ENCODE results near the gene LAT. TPM values are rescaled to one million over a fixed set of nuclear protein-coding genes. Genes with fewer than 3 reads are reported as not detected.

The LAT gene
- total and polyA plus RNA-seq, 2 of the 13 experiments (the other 11 are each of a cell fraction or from before 2014, with no cell fraction given), result 2.0 to 3.0 TPM

DNA sequence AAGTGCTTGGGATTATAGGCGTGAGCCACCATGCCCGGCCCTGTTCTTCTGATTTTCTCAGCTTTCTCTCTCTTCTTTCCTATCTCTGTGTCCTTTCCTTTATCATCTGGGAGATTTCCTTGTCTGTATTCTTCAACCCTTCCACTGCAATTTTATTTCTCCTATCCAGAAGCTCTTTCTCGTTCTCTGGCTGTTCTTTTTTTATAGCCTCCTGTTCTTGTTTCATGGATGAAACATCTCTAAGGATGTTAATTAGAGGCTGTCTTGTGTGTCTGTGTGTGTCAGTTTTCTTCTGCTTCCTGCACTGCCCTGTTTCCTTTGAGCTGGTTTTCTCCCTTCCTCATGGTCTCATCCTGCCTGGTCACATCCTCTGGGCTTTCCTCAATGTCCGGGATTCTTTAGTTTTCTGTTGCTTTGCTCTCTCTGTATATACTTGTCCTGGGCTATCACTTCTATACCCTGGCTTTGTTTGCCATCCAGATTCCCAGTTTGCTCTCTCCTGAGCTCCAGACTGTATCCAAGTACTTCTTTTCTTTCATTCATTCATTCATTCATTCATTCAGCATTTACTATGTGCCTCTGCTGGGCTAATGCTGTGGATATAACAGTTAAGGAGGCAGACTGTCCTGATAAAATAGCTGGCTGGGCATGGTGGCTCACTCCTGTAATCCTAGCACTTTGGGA lies 2.5 kb downstream of the LAT start:
- Histone ChIP-seq H3K4me2 (ENCODE audit: low read depth, low read length) (no peak overlapping the region), H3K9ac (ENCODE audit: insufficient read depth, low read depth, low read length) (no peak overlapping the region), H3K79me2 (ENCODE audit: insufficient read depth, low read length) (no peaks in the 10 kb centered on the region), H4K20me1 (ENCODE audit: insufficient read depth, low read length) (no peaks in the 10 kb centered on the region), H3K36me3 (replicated peaks in 1 of 2; ENCODE audit: control insufficient read depth in 1 of 2, insufficient read depth in 2 of 2, low read length in 2 of 2) (peaks cover 10 to 28% of the 10 kb centered on the region in 2 experiments; a peak in 4 of 5 replicates), H3K4me3 (replicated peaks in 1 of 3; ENCODE audit: insufficient read depth in 1 of 3, low read depth in 2 of 3, low read length in 3 of 3) (no peak overlapping the region), H2AFZ (ENCODE audit: low read length) (no peak overlapping the region), H3K27ac (ENCODE audit: extremely low read length, insufficient read depth, low read length) (no peak overlapping the region), H3K27me3 (ENCODE audit: control insufficient read depth in 1 of 2, insufficient read depth in 2 of 2, low read length in 2 of 2) (no peaks in the 10 kb centered on the region), H3K9me3 (ENCODE audit: low read length) (no peaks in the 10 kb centered on the region), H3K4me1 (ENCODE audit: insufficient read depth, low read length) (peaks cover 8% of the 10 kb centered on the region)
- WGBS (ENCODE audit: low lambda C conversion rate), result 95% methylated on average over 4 of the region's 4 CpGs
- intact Hi-C loops (cut with micrococcal nuclease; ENCODE audit: unreplicated experiment) (no loop called here), in situ Hi-C loops (cut with HindIII; ENCODE audit: extremely low pct_ligation_motif_present, low pct_unique_long_range_greater_than_20kb) (no loop called here)
- TF ChIP-seq FIP1L1 (IDR thresholded peaks at IDR 0.05; ENCODE audit: borderline replicate concordance, insufficient read depth, low read depth, low read length), result no peak
- TF ChIP-seq TBX2 (CRISPR knock-in tag; IDR thresholded peaks at IDR 0.05; ENCODE audit: borderline replicate concordance), result no peak
- no peak for TF ChIP-seq KAT8 (CRISPR knock-in tag; IDR thresholded peaks at IDR 0.05)
- no peak for TF ChIP-seq ZNF660 (CRISPR knock-in tag; IDR thresholded peaks at IDR 0.05; ENCODE audit: borderline replicate concordance, low read depth)
- TF ChIP-seq, protein P1, sequence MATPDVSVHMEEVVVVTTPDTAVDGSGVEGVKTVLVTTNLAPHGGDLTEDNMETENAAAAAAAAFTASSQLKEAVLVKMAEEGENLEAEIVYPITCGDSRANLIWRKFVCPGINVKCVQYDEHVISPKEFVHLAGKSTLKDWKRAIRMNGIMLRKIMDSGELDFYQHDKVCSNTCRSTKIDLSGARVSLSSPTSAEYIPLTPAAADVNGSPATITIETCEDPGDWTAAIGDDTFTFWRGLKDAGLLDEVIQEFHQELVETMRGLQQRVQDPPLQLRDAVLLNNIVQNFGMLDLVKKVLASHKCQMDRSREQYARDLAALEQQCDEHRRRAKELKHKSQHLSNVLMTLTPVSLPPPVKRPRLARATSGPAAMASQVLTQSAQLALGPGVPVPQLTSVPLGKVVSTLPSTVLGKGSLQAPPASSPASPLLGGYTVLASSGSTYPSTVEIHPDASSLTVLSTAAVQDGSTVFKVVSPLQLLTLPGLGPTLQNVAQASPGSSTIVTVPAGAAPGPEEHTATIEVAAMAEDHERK (CRISPR knock-in tag; IDR thresholded peaks at IDR 0.05; ENCODE audit: low read depth), result no peak
- TF ChIP-seq ZNF430 (CRISPR knock-in tag; IDR thresholded peaks at IDR 0.05), result no peak
- TF ChIP-seq, protein P2, sequence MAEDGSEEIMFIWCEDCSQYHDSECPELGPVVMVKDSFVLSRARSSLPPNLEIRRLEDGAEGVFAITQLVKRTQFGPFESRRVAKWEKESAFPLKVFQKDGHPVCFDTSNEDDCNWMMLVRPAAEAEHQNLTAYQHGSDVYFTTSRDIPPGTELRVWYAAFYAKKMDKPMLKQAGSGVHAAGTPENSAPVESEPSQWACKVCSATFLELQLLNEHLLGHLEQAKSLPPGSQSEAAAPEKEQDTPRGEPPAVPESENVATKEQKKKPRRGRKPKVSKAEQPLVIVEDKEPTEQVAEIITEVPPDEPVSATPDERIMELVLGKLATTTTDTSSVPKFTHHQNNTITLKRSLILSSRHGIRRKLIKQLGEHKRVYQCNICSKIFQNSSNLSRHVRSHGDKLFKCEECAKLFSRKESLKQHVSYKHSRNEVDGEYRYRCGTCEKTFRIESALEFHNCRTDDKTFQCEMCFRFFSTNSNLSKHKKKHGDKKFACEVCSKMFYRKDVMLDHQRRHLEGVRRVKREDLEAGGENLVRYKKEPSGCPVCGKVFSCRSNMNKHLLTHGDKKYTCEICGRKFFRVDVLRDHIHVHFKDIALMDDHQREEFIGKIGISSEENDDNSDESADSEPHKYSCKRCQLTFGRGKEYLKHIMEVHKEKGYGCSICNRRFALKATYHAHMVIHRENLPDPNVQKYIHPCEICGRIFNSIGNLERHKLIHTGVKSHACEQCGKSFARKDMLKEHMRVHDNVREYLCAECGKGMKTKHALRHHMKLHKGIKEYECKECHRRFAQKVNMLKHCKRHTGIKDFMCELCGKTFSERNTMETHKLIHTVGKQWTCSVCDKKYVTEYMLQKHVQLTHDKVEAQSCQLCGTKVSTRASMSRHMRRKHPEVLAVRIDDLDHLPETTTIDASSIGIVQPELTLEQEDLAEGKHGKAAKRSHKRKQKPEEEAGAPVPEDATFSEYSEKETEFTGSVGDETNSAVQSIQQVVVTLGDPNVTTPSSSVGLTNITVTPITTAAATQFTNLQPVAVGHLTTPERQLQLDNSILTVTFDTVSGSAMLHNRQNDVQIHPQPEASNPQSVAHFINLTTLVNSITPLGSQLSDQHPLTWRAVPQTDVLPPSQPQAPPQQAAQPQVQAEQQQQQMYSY (CRISPR knock-in tag; IDR thresholded peaks at IDR 0.05), result no peak
- no peak for TF ChIP-seq SETDB1 (CRISPR knock-in tag; IDR thresholded peaks at IDR 0.05; ENCODE audit: borderline replicate concordance)
- TF ChIP-seq MAZ (IDR thresholded peaks at IDR 0.05; ENCODE audit: borderline replicate concordance, low read depth, low read length), result no peak
- no peak for TF ChIP-seq MAZ (CRISPR knock-in tag; IDR thresholded peaks at IDR 0.05; ENCODE audit: low read depth)
- ChIA-PET CTCF (ENCODE audit: low intra/inter-chr PET ratio, low total read pairs) (no interaction called here), POLR2A (no interaction called here)
- DNase-seq (ENCODE audit: low spot score) (no peak), FAIRE-seq (no peak), ATAC-seq (no peak)
- BruUV-seq (replicated peaks), result no TSS peak

Measured in HepG2 (cell line).